GM18861 (cell line): Measurements from ENCODE around the gene FOXO1.
"Not testable (repeated sequence)": the region's sequence is repeated elsewhere in the genome, so short reads cannot be mapped to it uniquely, and the experiment has no call there.

ENCODE experiments used
- ATAC-seq: cut with Tn5 transposase; IDR thresholded peaks from one replicate; pipeline ENCODE4 v1.9.1; 2021; ENCODE audit not compliant: unreplicated experiment

Gene FOXO1

DNA sequence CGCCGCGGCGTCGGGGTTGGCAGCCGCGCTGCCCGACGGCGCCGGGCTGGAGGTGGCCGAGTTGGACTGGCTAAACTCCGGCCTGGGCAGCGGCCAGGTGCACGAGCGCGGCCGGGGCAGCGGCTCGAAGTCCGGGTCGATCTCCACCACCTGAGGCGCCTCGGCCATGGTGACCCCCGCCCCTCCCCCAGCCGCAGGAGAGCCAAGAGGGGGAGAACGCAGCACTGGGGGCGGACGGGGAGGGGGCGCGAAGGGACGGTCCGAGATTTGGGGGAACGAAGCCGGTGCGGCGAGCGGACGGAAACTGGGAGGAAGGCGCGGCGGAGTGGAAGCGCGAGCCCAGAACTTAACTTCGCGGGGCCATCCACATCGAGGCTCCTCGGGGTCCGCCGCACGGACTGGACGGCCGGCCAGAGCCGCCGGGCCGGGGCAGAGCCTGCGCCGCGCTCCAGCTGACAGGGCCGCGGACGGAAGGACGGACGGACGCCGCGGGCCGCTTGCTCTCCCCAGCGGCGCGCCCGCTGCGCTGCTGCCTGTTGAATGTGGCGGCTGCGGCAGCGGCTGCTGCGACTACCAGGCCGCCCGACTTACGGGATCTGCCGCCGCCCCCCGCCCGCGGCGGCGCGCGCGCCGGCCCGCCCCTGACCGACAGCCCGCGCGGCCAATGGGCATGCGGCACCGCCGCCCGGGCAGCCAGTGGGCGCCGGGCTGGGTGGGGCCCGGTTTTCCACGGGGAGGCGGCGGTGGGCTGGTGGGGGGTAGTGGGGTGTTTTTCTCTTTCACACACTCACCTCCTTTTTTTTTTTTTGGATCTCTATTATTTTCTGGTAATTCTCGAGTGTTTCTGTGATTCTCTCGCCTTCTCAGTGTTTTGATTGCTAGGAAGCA is at the start of gene FOXO1:
Gene FOXO1, minus strand, starts transcription at position 597 of the 888 bp plus-strand sequence. Its CDS starts 429 bp downstream, at position 168.
- ATAC-seq: peak; percentile 38

DNA sequence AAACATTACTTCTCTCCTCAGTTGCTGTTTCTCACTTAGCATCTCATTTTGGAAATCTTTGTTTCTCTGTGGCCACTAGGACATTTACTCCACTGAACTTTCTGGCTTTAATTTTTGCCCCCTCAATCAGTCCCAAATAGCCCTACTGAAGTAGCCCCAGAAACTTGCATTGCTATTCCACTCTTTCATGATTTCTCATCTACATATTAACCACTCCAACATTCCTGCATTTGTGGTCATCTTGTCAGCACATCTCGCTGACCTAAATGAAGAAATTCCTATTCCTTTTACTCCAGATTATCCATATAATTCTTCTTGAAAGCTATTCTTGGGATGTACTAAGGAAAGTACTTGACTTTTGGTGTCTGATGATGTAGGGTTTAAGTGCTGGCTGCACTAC is 48.0 kb upstream of the FOXO1 start:
- not testable (repeated sequence) for ATAC-seq

- ATAC-seq: peak; percentile 48
Observed at GRCh38 chr13:40706439-40706838, 40.0 kb upstream of the FOXO1 start.

GRCh38 chr13:40697711-40698110 is 31.3 kb upstream of the FOXO1 start:
- peak; percentile 43 for ATAC-seq

- ATAC-seq: no peak
Observed at GRCh38 chr13:40694426-40694825, 28.0 kb upstream of the FOXO1 start.

- ATAC-seq: peak; percentile 93
Observed at GRCh38 chr13:40692946-40693345, 26.5 kb upstream of the FOXO1 start.

GRCh38 chr13:40688781-40689180 is 22.3 kb upstream of the FOXO1 start:
- no peak for ATAC-seq

- no peak for ATAC-seq
Observed at GRCh38 chr13:40682449-40683240, 16.2 kb upstream of the FOXO1 start.

- no peak for ATAC-seq
Observed at GRCh38 chr13:40681341-40682146, 15.1 kb upstream of the FOXO1 start.

DNA sequence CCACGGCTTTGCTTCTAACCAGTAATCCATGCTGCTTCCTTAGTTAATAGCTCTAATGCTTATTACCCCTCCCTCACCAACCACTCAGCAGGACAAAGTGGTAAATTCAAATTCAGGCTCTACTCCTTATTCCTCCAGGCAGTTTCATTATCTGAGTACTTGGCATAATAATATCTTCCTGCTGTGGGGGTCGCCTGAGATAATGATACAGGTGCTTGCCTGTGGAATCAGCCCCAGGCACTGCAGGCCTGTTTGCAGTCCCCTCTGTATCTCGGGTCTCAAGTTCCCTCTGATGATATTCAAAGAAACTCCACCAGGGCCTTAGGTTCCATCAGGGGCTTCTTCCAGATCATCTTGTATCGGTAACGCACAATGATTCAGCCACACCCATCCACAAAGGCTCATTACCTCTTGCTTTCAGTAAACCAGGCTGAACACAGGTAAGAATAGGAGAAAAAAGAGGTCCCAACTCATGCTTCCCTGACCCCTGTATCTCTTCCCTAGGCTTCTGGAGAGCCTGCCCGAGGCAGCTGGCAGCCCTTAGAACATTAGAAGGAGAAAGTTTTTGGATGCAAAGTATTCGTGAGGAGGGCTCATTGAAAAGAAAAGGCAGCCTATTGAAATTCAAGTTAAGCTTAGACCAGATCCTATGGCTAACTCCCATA is 14.3 kb upstream of the FOXO1 start:
- ATAC-seq: no peak

GRCh38 chr13:40679480-40679985 is 13.1 kb upstream of the FOXO1 start:
- no peak for ATAC-seq

GRCh38 chr13:40677064-40677463 is 10.6 kb upstream of the FOXO1 start:
- no peak for ATAC-seq

DNA sequence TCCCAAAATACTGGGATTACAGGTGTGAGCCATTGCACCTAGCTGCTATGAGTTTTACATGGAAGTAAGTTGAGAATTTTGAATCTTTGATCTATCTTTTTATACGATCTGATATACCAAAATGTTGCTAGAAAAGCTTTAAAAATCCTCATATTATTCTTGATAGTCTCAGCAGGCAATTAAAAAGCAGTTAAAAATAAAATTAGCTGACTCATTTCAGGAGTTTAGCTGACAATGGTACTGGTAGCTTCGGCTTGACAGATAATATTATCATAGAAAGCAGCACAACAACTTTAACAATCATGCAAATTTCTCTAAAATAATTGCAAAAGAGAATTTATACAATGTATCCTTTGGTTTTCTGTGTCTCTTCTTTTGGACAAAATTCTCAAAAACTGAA is 9.6 kb upstream of the FOXO1 start:
- ATAC-seq: no peak

DNA sequence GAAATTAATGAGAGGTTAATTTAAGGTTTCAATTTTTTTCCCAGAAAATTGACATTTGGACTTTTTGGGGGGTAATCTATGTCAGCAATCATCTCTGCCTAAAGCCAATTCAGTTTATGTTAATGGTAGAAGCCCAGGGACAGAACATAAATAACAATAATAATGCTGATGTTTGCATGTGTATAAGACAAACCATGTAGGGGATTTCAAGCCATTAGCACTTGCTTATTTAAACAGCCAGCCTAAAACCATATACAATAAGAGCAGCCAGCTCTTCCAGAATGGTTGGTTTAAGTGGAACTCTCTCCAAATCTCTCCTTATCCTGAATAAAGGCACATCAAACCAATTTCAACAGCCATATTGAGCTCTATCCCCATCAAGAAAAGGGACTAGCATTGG is 7.0 kb upstream of the FOXO1 start:
- no peak for ATAC-seq

GRCh38 chr13:40672765-40673397 is 6.4 kb upstream of the FOXO1 start:
- ATAC-seq: no peak

DNA sequence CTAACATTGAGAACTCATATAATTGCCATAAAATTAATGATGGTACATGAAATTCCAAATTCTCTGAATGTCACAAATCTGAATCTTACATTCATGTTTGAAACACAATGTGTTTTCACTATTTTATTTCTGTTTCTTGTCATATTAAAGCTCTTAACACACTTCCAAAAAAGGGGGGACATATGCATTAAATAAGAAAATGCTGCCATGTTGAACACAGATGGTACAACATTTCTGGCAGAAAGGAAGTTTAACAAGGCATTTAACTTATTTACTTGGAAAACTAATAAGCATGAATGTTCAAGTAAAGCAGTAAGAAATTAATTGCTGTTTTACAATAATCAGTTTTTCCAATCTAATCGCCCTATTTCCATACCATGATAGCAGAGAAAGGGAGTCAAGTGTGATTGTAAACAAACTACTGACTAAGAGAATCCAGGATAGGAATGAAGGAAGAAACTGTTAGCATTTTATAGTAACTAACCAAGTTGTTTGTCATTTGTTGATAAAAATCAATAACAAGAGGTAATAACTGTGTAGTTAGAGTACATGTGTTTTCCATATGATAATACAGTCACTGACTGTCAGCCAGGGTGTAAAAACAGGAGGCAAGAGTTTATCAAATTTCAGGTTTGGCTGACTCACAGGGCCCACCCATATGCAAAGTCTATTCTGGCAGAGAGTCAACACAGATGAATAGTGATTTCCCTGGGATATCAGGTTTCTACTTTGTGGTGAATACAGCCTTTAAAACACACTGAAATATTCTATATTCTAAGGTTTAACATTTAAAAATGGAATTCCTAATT is 5.7 kb upstream of the FOXO1 start:
- ATAC-seq: no peak

- ATAC-seq: no peak
Observed at GRCh38 chr13:40670307-40670706, 3.9 kb upstream of the FOXO1 start.

DNA sequence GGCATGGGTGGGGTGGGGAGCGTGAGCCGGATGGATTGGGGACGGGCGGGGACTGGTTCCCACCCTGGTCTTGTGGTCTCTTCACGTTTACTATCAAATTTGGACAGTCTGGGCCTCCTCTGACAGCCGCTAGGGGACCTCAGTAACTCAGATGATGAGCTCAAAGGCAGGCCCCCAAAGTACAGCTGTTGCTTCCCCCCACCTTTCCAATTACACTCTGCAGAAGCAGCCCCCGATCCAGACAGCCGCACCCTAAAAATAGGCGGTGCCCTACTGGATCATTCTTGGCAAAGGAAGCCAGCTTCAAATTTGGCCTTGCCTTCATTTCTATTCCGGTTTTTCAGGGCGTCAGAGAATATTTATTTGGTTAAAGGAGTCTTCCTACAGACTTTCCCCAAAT is 1.9 kb upstream of the FOXO1 start:
- ATAC-seq: no peak

DNA sequence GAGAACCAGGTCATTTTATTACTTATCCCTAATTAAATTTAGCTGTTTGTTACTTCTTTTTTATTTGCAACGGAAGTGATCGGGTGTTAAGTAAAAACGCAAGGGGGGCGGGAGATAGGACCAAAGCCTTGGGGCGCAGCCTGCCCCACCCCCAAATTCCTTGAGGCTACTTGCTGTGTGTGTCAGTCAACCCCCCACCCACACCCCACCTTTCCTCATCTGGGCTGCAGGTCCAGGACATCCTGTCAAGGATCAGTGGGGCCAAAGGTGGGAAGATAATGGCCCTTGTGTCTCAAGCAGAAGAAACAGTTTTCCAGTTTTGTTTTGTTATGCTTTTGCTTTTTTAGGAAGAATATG is 1.2 kb upstream of the FOXO1 start:
- ATAC-seq: no peak
